Stimulated activated CD4-positive, alpha-beta T cell treated with anti-CD3 and anti-CD28 coated beads, Interleukin-1b, Interleukin-23, amount 100 ng/mL, for 48 hours (primary cell): Measurements from ENCODE around the gene KRTCAP2.
"Not testable (repeated sequence)": the region's sequence is repeated elsewhere in the genome, so short reads cannot be mapped to it uniquely, and the experiment has no call there.

Experiments used
- DNase-seq: peaks from one replicate; pipeline ENCODE4 v3.0.0-alpha.2; 2020

KRTCAP2 gene

GRCh38 chr1:155172732-155173477, at the start of gene KRTCAP2:
Gene KRTCAP2, minus strand, starts transcription at chr1:155173304. Its CDS starts 80 bp downstream, at chr1:155173224.
- DNase-seq = peak; percentile 96

- not testable (repeated sequence) for DNase-seq
Measured at GRCh38 chr1:155220211-155220965, 47.3 kb upstream of the KRTCAP2 start.

GRCh38 chr1:155219592-155220031, 46.5 kb upstream of the KRTCAP2 start:
- no peak for DNase-seq

GRCh38 chr1:155218854-155219591, 45.9 kb upstream of the KRTCAP2 start:
- DNase-seq = no peak

DNA sequence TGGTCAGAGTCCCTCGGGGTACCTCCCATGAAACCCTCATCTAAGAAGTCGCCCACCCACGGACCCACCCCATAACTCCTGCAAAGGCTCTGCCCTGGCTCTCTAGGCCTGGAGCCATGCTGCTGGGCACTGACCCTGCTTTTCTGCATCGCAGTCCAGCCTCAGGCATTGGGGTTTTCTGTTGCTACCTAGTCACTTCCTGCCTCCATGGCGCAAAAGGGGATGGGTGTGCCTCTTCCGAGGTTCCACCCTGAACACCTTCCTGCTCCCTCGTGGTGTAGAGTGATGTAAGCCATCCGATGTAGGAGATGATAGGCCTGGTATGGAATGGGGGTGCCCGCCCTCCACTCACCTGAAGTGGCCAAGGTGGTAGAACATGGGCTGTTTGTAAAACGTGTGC, 41.6 kb upstream of the KRTCAP2 start:
- not testable (repeated sequence) for DNase-seq

DNA sequence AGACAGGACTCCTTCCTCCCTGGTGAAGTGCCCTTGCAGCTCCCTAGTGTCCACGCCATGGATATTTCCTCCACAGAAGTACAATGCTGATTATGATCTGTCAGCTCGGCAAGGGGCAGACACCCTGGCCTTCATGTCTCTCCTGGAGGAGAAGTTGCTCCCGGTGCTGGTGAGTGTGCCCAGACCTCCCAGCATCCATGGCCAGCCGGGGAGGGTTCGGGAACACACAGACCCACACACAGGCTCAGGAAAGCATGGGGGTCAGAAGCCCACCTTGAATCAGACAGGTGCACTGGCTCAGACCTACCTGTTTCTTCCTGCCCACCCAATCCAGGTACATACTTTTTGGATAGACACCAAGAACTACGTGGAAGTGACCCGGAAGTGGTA, 38.9 kb upstream of the KRTCAP2 start:
- not testable (repeated sequence) for DNase-seq

GRCh38 chr1:155211381-155212050, 38.4 kb upstream of the KRTCAP2 start:
- DNase-seq = not testable (repeated sequence)

DNA sequence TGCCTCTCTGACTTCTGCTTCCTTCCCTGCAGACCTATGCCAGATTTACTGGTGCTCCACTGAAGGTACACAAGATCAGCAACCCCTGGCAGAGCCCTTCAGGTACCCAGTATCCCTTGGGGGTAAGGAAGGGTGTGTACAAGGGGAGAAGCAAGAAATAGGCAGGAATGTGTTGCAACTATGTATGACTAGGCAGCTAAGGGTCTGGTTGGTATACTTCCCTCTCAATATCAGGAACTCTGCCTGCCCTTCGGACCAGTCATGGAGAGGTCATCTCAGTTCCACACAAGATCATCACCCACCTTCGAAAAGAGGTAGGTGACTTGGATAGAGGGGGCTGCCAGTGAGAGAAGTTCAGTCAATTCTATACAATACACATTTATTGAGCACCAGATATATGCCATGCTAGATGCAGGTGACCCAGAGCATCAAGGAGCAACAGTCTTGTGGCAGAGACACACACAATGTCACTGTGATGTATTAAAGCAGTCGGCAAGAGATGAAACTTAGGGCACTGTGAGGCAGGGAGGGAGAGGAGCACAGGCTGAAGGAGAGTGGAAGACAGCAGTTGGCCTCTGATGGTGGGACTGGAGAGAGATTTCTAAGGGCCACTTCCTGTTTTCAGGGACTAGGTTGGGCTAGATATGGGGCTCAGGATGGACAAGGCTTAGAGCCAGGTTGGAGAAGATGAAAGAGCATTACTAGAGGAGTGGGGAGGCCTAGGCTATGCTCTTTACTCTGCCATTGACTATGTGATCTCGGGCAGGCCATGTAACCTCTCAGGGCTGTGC, 37.4 kb upstream of the KRTCAP2 start:
- no peak for DNase-seq

- DNase-seq = no peak
Measured at GRCh38 chr1:155209312-155209721, 36.2 kb upstream of the KRTCAP2 start.

- peak; percentile 86 for DNase-seq
Measured at GRCh38 chr1:155208541-155209311, 35.6 kb upstream of the KRTCAP2 start, which contains the start of gene MTX1. Gene MTX1, plus strand, starts transcription at chr1:155208695. Its CDS starts 110 bp downstream, at chr1:155208805.

GRCh38 chr1:155207806-155208540, 34.9 kb upstream of the KRTCAP2 start, which contains the start of gene THBS3:
Gene THBS3, minus strand, starts transcription at chr1:155207897. Its CDS starts 21 bp downstream, at chr1:155207876.
- DNase-seq = no peak

DNA sequence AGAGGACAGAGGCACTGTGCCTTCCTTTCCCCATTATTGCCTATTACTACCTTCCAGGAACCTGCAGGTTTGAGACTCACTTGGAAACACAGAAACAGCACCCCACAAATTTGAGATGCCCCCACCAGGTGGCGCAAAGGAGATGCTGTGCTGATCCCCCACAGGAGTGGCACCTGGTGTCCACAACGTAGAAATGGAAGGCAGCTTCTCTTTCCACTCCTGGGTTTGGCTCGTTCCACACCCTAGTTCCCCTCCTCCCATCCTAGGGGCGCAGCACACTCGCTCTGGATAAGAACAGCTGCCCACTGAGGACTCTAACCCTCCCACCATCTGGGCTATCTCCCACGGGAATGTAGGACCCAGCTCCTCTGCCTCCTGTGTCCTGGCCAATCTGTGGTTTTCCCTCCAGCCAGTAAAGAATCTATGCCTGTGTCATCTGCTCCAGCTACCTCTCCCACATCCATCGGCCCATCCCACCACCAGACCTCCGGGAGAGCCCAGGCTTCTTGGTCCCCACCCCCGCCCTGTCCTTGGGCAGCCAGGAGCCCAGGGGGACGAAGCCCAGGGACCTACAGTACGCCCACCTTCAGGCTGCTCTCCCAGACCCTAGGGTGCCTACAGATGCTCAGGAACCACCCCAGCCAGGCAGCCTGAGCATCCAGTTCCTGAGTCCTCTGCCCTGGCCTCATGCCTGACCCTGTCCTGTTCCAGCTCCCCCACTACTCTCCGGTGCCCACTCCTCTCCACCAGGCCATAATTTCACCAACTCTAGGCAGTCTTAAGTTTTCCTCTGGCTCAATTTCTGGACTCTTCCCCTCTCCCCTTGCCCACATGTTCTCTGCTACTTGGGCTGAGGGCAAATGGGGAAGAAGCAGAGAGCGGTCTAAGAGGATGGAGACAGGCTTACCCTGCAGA, 34.0 kb upstream of the KRTCAP2 start:
- DNase-seq = peak; percentile 88

DNA sequence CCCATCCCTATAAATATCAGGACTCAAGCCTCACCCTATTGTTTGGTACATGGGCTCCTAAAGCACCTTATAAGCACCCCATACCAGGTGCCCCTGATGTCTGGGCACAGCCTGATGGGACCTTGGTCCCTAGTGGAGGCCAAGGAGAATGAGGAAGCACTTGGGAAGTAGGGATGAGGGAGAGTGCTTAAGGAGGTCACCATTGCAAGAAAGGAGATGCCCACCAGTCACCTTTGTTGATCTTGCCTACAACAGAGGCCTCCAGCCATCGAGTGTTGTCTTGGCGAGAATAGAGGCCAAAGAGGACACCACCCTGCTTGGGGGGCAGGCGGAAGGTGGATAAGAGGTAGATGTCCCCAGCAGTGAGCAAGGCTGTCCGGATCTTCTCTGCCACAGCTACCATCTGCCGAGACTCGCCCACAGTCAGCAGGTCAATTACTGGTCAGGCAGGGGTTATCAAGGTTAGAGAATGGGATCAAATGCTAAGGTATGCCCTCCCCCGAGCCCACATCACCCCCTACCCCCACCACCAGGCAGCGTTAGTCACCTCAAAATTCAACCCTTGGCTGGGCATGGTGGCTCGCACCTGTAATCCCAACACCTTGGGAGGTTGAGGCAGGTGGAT, 33.0 kb upstream of the KRTCAP2 start:
- DNase-seq = no peak

GRCh38 chr1:155205035-155205434, 31.9 kb upstream of the KRTCAP2 start:
- DNase-seq = no peak

GRCh38 chr1:155202731-155203515, 29.8 kb upstream of the KRTCAP2 start:
- no peak for DNase-seq

DNA sequence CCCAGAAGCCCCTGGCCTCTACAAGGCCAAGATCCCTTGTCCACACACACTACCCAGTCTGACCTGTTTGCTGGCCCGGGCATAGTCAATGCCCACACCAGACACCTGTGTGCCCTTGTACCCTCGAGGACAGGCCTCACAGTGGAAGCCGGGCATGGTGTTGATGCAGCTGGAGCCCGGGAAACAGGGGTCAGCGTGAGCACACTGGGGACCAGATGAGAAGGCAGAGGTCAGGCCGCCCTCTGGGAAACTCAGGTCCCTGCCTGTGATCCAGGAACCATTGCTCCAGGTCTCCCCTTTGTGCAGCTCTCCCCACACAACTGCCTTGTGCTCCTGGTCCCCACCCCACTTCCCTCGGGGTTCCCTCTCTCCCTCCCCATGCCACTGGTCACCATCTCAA, 29.1 kb upstream of the KRTCAP2 start:
- DNase-seq = no peak

GRCh38 chr1:155200920-155201319, 27.8 kb upstream of the KRTCAP2 start:
- no peak for DNase-seq

GRCh38 chr1:155199792-155200191, 26.7 kb upstream of the KRTCAP2 start:
- DNase-seq = no peak
